Ovary (tissue), 3 donors: ENCODE results near the gene NOX5.

Experiments
- CTCF ChIP-seq, 3 donors: fragments of 450-650 bp in 2 of 3; fragments of 200-600 bp in 1 of 3; IDR thresholded peaks; one replicate each; pipeline versions ENCODE4 v1.5.1 to v1.8.0; 2016 to 2022; ENCODE audit warnings: antibody characterized with exemption in 3 of 3, mild to moderate bottlenecking in 1 of 3
- EP300 ChIP-seq: sonication (generic); formaldehyde crosslinking; IDR thresholded peaks from one replicate; pipeline ENCODE4 v1.6.1; 2017; ENCODE audit warnings: antibody characterized with exemption
- POLR2A ChIP-seq: fragments of 450-650 bp; IDR thresholded peaks from one replicate; pipeline ENCODE4 v1.6.1; 2017; ENCODE audit warnings: antibody characterized with exemption, mild to moderate bottlenecking, moderate library complexity
- donor health status: DM: no; HTN: no; CAD: no.

GRCh38 chr15:69004011-69004410 lies 10.5 kb upstream of the NOX5 start:
- no peak for TF ChIP-seq POLR2A
- TF ChIP-seq CTCF (IDR thresholded peaks at IDR 0.05): no peak
- no peak for TF ChIP-seq EP300
